Activated CD8-positive, alpha-beta T cell treated with anti-CD3 and anti-CD28 coated beads for 36 hours (primary cell): ENCODE measurements around the gene NEO1. TPM values are rescaled to one million over a fixed set of nuclear protein-coding genes. Genes with fewer than 3 reads are reported as not detected.

ENCODE experiments used
- ATAC-seq: fragments of 200-7000 bp; cut with Tn5 transposase; one replicate; pipeline ENCODE4 v1.10.0; 2021; ENCODE audit warnings: mild to moderate bottlenecking, moderate library complexity
- CTCF ChIA-PET: fragments of 350-600 bp; sonication (Branson Sonifier 250); formaldehyde crosslinking; loops from one replicate; lab custom pipeline; 2021; ENCODE audit warnings: antibody characterized with exemption; lab: Charles Lee
- POLR2A ChIA-PET: fragments of 350-600 bp; sonication (Branson Sonifier 250); formaldehyde crosslinking; loops from one replicate; lab custom pipeline; 2021; ENCODE audit warnings: antibody characterized with exemption; lab: Charles Lee
- DNase-seq: peaks from one replicate; pipeline ENCODE4 v3.0.0-alpha.2; 2020
- H3K27ac Mint-ChIP-seq: one replicate; pipeline ENCODE4 v1.8.0; 2021; ENCODE audit warnings: mild to moderate bottlenecking, mixed read lengths
- H3K27me3 Mint-ChIP-seq: one replicate; pipeline ENCODE4 v1.8.0; 2021; ENCODE audit warnings: mixed read lengths
- H3K36me3 Mint-ChIP-seq: one replicate; pipeline ENCODE4 v1.8.0; 2021; ENCODE audit warnings: low read depth, mixed read lengths
- H3K4me1 Mint-ChIP-seq: one replicate; pipeline ENCODE4 v1.8.0; 2021; ENCODE audit warnings: low read depth, mixed read lengths
- H3K4me3 Mint-ChIP-seq: one replicate; pipeline ENCODE4 v1.8.0; 2021; ENCODE audit warnings: mild to moderate bottlenecking, moderate library complexity, mixed read lengths
- H3K9me3 Mint-ChIP-seq: one replicate; pipeline ENCODE4 v1.8.0; 2021; ENCODE audit warnings: mixed read lengths
- intact Hi-C: fragments of 100-400 bp; cut with micrococcal nuclease; formaldehyde crosslinking; loops from one replicate; pipeline ENCODE4 v1.10.0; 2022
- total RNA-seq, 2 experiments: library from RNA; stranded (reverse); gene quantifications; one replicate each; pipeline ENCODE4 v1.2.3, GENCODE V29; 2021
- TF ChIP-seq, protein P1 (sequence below): fragments of 200-600 bp; IDR thresholded peaks from one replicate; pipeline ENCODE4 v1.8.0; 2022; ENCODE audit warnings: antibody characterized with exemption, mild to moderate bottlenecking

NEO1 gene
- total RNA-seq, 2 experiments from 2014 or later = 2.8 to 3.1 TPM

- no peak for ATAC-seq
Observed at GRCh38 chr15:73015493-73015892, 36.8 kb upstream of the NEO1 start.

GRCh38 chr15:73017987-73018386 lies 34.3 kb upstream of the NEO1 start:
- no peaks in the 10 kb centered on the region for H3K4me1 Mint-ChIP-seq
- H3K36me3 Mint-ChIP-seq = no peaks in the 10 kb centered on the region
- ChIA-PET POLR2A (no interaction called here), CTCF (no interaction called here)
- DNase-seq (no peak), ATAC-seq (no peak)
- H3K4me3 Mint-ChIP-seq = no peak overlapping the region
- TF ChIP-seq, protein P1, sequence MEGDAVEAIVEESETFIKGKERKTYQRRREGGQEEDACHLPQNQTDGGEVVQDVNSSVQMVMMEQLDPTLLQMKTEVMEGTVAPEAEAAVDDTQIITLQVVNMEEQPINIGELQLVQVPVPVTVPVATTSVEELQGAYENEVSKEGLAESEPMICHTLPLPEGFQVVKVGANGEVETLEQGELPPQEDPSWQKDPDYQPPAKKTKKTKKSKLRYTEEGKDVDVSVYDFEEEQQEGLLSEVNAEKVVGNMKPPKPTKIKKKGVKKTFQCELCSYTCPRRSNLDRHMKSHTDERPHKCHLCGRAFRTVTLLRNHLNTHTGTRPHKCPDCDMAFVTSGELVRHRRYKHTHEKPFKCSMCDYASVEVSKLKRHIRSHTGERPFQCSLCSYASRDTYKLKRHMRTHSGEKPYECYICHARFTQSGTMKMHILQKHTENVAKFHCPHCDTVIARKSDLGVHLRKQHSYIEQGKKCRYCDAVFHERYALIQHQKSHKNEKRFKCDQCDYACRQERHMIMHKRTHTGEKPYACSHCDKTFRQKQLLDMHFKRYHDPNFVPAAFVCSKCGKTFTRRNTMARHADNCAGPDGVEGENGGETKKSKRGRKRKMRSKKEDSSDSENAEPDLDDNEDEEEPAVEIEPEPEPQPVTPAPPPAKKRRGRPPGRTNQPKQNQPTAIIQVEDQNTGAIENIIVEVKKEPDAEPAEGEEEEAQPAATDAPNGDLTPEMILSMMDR = no peak
- intact Hi-C loops = no loop called here
- H3K27me3 Mint-ChIP-seq = peaks cover 17% of the 10 kb centered on the region
- no peak overlapping the region for H3K27ac Mint-ChIP-seq
- H3K9me3 Mint-ChIP-seq = no peaks in the 10 kb centered on the region

More at GRCh38 chr15:73015493-73015892, 36.8 kb upstream of the NEO1 start:
- TF ChIP-seq, protein P1 = no peak
- peaks cover 13% of the 10 kb centered on the region for H3K27me3 Mint-ChIP-seq
- no peak for DNase-seq
- CTCF ChIA-PET = no interaction called here
- H3K36me3 Mint-ChIP-seq = no peaks in the 10 kb centered on the region
- no peak overlapping the region for H3K4me3 Mint-ChIP-seq
- H3K9me3 Mint-ChIP-seq = no peaks in the 10 kb centered on the region
- intact Hi-C loops = no loop called here
- H3K27ac Mint-ChIP-seq = no peak overlapping the region
- H3K4me1 Mint-ChIP-seq = no peaks in the 10 kb centered on the region
- POLR2A ChIA-PET = interaction anchor here (1.5 kb wide), 1 partner anchor 11 kb away, joined by 3 read pairs; no protein-coding TSS in a partner anchor

DNA sequence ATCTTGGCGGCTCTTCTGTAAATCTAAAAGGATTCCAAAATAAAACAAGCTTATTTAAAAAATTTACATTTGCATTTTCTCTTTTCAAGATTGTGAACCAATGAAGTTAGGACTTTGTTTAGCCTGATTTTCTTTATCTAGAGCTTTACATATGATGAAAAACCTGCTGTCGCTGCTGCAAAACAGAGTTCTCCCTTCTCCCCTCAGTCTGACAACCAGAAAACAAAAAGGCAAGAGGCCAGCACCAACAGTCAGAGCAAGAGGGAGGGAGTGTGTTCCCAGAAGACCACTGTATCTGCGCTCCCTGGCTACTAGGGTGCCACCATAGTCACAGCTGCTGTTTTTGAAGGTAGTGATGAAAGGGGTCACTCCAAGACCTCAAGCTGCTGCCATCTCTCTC lies 33.1 kb upstream of the NEO1 start:
- TF ChIP-seq, protein P1 = no peak
- DNase-seq (no peak), ATAC-seq (no peak)
- ChIA-PET CTCF (interaction anchor here (0.6 kb wide), 1 partner anchor 63 kb away, joined by 5 read pairs; no protein-coding TSS in a partner anchor), POLR2A (no interaction called here)
- peaks cover 17% of the 10 kb centered on the region for H3K27me3 Mint-ChIP-seq
- H3K4me3 Mint-ChIP-seq = no peak overlapping the region
- no peaks in the 10 kb centered on the region for H3K36me3 Mint-ChIP-seq
- intact Hi-C loops = no loop called here
- H3K9me3 Mint-ChIP-seq = no peaks in the 10 kb centered on the region
- H3K27ac Mint-ChIP-seq = no peak overlapping the region
- no peaks in the 10 kb centered on the region for H3K4me1 Mint-ChIP-seq

DNA sequence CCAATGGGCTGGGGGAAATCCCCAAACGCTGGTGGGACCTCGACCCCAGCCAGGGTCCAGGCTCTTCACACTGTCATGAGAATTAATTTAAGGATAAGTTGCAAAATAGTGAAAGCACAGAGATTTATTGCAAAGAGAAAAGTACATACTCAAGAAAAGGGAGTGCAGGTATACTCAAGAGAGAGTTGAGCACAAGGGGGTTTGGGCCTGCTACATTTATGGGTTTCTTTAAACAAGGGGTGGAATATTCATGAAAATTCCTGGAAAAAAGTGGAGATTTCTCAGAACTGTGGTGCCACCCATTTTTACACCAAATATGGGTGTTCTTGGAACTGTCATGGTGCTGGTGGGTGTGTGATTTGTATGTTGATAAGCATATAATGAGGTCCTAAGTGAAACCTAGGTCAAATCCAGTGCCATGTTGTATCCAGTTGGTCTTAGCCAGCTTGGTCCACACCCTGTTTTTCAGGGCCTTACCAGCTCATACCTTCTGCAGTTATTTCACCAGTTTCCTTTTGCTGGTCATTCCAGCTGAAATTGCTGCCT lies 32.6 kb upstream of the NEO1 start:
- CTCF ChIA-PET = no interaction called here

GRCh38 chr15:73021139-73021621 lies 31.1 kb upstream of the NEO1 start:
- H3K27me3 Mint-ChIP-seq = peaks cover 19% of the 10 kb centered on the region
- ChIA-PET CTCF (no interaction called here), POLR2A (no interaction called here)
- DNase-seq (no peak), ATAC-seq (no peak)
- intact Hi-C loops = no loop called here
- H3K27ac Mint-ChIP-seq = no peak overlapping the region
- H3K36me3 Mint-ChIP-seq = no peaks in the 10 kb centered on the region
- no peak overlapping the region for H3K4me3 Mint-ChIP-seq
- TF ChIP-seq, protein P1 = no peak
- H3K4me1 Mint-ChIP-seq = no peaks in the 10 kb centered on the region
- H3K9me3 Mint-ChIP-seq = no peaks in the 10 kb centered on the region

More for the DNA sequence above, 32.6 kb upstream of the NEO1 start:
- H3K9me3 Mint-ChIP-seq = no peaks in the 10 kb centered on the region
- no peaks in the 10 kb centered on the region for H3K4me1 Mint-ChIP-seq
- DNase-seq = no peak
- H3K36me3 Mint-ChIP-seq = no peaks in the 10 kb centered on the region
- ATAC-seq = no peak
- intact Hi-C loops = no loop called here
- H3K27ac Mint-ChIP-seq = no peak overlapping the region
- TF ChIP-seq, protein P1 = no peak
- no peak overlapping the region for H3K4me3 Mint-ChIP-seq
- peaks cover 17% of the 10 kb centered on the region for H3K27me3 Mint-ChIP-seq
- POLR2A ChIA-PET = no interaction called here
